HG03103 (cell line): ENCODE results near the gene ENKUR.

Source experiments
- ATAC-seq: cut with Tn5 transposase; IDR thresholded peaks from one replicate; pipeline ENCODE4 v1.9.1; 2021; ENCODE audit warnings: low read depth; ENCODE audit not compliant: unreplicated experiment

ENKUR gene, protein sequence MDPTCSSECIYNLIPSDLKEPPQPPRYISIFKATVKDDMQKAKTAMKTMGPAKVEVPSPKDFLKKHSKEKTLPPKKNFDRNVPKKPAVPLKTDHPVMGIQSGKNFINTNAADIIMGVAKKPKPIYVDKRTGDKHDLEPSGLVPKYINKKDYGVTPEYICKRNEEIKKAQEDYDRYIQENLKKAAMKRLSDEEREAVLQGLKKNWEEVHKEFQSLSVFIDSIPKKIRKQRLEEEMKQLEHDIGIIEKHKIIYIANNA

DNA sequence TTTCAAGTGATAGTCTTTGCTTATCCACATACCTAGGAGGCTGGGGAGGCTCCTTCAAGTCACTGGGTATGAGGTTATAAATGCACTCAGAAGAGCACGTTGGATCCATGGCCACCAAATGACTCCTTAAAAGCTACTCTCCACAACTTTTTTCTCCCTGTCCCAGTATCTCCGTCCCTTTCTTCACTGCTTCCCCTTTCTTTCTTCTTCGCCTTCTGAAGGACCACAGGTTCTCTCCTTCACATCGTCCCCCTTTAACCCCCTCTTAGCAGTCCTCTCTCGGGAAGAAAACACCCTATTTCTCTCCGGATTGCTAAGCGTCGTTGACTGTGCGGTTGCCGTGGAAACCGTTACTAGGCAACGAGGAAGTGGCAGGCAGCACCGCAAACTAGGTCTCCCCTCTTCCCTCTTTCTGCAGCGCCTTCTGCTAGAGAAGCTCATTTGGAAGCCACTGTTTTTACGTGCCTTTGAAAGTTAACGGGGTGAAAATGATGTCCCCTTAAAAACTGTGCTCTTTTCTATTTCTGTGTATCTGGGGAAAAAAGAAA, at the start of gene ENKUR:
TSS of gene ENKUR (minus strand) at position 331 of the 548 bp plus-strand sequence. CDS start at position 109, 222 bp downstream.
- ATAC-seq, result peak; percentile 53

DNA sequence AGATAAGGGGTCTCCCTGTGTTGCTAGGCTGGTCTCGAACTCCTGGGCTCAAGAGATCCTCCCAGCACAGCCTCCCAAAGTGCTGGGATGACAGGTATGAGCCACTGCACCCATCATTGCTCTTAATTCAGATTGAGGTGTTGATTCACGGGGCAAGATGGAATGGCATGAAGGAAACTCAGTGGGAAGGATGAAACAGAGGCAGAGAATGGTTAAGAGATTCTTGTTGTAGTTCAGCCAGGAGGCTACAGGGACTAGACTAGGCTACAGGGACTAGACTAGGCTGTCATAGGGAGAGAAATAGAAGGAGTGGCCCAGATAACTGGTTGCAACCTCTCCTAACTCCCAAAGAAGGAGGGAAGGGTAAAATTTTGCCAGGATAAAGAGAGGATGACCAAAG, 48.4 kb upstream of the ENKUR start:
- ATAC-seq, result no peak

DNA sequence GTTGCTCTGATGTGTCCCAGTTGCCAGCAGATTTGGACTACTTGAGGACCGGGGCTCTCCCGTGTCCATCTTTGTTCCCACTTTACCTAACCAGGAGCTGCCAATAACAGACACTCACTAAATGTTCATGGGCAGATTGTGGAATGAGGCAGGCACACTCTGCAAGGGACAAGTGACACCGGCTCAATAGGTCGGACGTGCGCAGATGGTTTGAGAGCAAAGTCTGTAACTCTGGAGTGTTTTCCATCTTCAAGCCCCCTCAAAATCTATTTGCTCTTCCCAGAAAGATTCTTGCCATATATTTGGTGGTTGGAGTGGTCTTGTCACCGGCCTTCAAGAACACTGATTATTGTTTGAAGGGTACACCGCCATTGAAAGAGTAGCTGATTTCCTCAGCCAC, 47.7 kb upstream of the ENKUR start:
- no peak for ATAC-seq

DNA sequence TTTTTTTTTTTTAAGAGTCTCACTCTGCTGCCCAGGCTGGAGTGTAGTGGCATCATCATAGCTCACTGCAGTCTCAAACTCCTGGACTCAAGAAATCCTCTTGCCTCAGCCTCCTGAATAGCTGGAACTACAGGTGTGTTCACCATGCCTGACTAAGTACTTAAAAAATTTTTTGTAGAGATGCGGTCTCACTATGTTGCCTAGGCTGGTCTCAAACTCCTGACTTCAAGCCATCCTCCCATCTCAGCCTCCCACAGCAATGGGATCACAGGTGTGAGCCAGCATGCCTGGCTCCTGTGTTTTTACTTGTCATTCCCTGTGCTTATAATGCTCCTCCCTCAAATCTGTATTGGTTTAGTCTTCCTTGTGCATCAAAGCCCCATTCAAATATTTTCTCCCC, 47.2 kb upstream of the ENKUR start:
- ATAC-seq, result no peak

DNA sequence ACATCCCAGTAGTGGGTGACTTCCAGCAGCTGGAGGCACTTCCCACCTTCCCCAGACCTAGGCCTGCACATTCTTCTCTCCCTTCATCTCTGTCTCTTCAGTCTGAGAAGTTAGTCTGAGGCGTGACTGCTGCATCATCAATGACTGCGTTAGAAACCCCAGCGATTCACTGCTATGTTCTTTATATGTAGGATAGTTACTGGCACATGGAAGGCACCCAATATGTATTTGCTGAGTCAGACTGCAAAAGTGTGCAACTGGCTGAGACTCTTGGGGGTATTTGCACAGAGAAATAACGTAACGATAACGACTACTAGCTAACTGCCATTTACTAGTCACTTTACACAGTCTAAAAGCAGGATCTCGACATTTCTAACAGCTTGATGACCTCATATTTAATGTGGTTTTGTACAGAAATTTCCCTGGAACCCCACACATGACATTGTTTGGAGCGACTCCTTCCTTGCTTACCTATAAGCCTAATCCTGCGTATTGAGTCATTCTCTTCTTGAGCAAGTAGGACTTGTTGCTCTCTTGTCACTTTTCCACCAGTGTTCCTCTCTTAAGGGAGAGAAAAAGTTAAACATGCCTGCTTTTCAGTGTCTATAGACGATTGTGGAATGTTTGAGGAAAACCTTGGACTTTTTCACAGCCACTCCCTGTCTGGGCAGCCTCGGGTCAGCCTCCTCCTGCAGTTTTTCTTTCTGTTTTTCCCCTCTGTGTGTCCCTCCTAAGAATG, 45.9 kb upstream of the ENKUR start:
- no peak for ATAC-seq

GRCh38 chr10:25061125-25061524, 45.2 kb upstream of the ENKUR start:
- ATAC-seq, result no peak

GRCh38 chr10:25059990-25060389, 44.0 kb upstream of the ENKUR start:
- ATAC-seq, result no peak

GRCh38 chr10:25057886-25058285, 41.9 kb upstream of the ENKUR start:
- ATAC-seq, result no peak

- no peak for ATAC-seq
Measured at GRCh38 chr10:25056726-25057125, 40.8 kb upstream of the ENKUR start.

GRCh38 chr10:25052012-25052411, 36.1 kb upstream of the ENKUR start:
- no peak for ATAC-seq

DNA sequence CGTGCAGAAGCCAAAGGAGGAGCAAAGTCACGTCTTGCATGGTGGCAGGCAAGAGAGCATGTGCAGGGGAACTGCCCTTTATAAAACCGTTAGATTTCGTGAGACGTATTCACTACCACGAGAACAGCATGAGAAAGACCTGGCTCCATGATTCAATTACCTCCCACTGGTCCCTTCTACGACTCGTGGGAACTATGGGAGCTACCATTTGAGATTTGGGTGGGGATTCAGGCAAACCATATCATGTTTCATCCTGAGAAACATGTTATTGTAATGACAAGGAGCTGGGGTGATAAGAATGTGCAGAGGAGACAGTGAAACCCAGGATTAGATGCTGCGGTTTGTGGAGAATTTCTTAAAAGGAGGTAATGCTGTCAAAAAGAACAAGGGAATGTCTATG, 34.4 kb upstream of the ENKUR start:
- ATAC-seq, result no peak

- no peak for ATAC-seq
Measured at GRCh38 chr10:25049966-25050365, 34.0 kb upstream of the ENKUR start.

DNA sequence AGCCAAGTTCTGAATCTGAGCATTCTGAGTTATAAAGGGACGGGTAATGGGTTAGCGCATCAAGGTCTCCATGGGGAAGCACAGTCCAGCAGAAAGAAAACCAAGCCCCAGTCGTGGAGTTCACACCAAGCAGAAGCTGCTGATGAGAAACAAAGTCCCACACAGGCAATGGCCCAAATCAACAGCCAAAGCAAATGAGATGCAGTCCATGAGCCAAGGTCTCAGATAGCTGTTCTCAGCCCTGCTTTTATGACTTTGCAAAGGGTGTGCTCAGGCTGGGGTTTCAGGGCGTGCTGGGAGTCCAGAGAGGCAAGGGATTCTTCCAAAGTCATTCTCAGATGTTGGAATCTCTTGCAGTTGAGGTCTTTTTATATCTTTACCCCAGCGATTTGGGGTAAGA, 32.5 kb upstream of the ENKUR start:
- no peak for ATAC-seq

- no peak for ATAC-seq
Measured at GRCh38 chr10:25047591-25048301, 31.8 kb upstream of the ENKUR start.

GRCh38 chr10:25047088-25047487, 31.1 kb upstream of the ENKUR start:
- ATAC-seq, result no peak

- ATAC-seq, result no peak
Measured at GRCh38 chr10:25046641-25047040, 30.7 kb upstream of the ENKUR start.

DNA sequence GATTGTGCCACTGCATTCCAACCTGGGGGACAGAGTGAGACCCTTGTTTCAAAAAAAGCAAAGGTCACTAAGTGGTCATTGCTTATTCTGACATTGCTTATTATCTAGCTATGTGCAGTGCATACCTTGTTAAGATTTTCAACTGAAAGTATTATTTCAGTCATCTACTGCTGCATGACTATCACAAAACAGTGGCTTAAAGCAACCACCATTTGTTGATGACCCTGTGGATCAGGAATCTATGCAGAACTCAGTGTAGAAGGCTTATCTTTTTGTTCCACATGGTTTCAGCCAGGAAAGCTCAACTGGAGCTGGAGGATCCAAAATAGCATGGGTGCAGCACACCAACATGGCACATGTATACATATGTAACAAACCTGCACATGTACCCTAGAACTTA, 23.6 kb upstream of the ENKUR start:
- ATAC-seq, result no peak

DNA sequence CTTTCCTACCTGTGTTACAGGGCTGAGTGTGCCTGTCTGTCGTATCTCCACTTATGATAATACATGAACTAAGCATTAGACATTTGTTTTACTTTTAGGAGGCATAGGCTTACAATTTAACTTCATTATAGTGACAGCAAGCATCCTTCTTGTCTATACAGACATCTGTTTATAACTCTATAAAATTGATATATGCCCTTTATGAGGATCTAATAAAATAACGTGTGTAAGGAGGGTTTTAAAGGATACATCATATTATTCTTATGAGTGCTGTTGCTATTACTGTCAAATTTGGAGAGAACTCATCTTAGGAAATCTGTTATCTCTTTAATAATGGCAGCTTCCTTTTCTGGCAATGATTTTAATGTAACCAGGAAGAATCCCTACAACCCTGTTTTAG, 22.4 kb upstream of the ENKUR start:
- ATAC-seq, result no peak

- ATAC-seq, result peak; percentile 94
Measured at GRCh38 chr10:25036381-25036780, 20.4 kb upstream of the ENKUR start.

DNA sequence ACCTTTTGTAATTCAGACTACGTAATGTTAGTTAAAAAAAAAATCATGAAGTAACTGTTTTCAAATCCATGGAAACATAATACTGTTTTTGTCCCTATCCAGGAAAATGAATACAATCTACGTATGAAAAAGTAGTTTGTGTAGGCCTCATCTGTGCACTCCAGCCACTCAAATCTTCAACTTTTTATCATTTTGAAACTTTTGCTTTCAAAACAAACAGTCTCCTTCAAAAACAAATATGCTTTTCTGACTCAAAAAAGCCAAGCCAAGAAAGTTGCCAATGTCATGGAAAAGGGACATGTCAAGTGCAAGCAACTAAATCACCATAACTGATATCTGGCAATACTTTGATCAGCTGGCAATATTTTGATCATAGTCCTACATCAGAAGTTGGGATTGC, 13.6 kb upstream of the ENKUR start:
- ATAC-seq, result no peak

- no peak for ATAC-seq
Measured at GRCh38 chr10:25028711-25029110, 12.8 kb upstream of the ENKUR start.
